HEK293T (cell line): Measurements from ENCODE around the gene PPP1R15A.
"Not testable (repeated sequence)": the region's sequence is repeated elsewhere in the genome, so short reads cannot be mapped to it uniquely, and the experiment has no call there.

Source experiments
- CTCF ChIA-PET: fragments of 350-600 bp; formaldehyde crosslinking; extraction: SDS; loops from one replicate; lab custom pipeline; 2021; ENCODE audit warnings: antibody characterized with exemption, inconsistent platforms; lab: Yijun Ruan, JAX
- POLR2A ChIA-PET: fragments of 350-600 bp; formaldehyde crosslinking; extraction: SDS; loops from one replicate; lab custom pipeline; 2020; ENCODE audit warnings: antibody characterized with exemption, inconsistent platforms; lab: Yijun Ruan, JAX
- DNase-seq: peaks from one replicate; pipeline ENCODE4 v3.0.0; 2012; ENCODE audit warnings: mixed read lengths; ENCODE audit errors: extremely low spot score
- ARNT ChIP-seq: fragments of 450-650 bp; IDR thresholded peaks from 2 replicates; pipeline ENCODE4 v1.6.1; 2017; ENCODE audit warnings: mild to moderate bottlenecking
- BHLHE40 ChIP-seq: fragments of 450-650 bp; IDR thresholded peaks from 2 replicates; pipeline ENCODE4 v1.6.1; 2016; ENCODE audit warnings: mild to moderate bottlenecking, moderate library complexity, borderline replicate concordance
- CTBP1 ChIP-seq: fragments of 450-650 bp; IDR thresholded peaks from 2 replicates; pipeline ENCODE4 v1.6.1; 2016; ENCODE audit warnings: borderline replicate concordance
- ELF4 ChIP-seq: fragments of 450-650 bp; IDR thresholded peaks from 2 replicates; pipeline ENCODE4 v1.6.1; 2017; ENCODE audit warnings: antibody characterized with exemption
- FOXA1 ChIP-seq: fragments of 450-650 bp; IDR thresholded peaks from 2 replicates; pipeline ENCODE4 v1.6.1; 2016; ENCODE audit warnings: mild to moderate bottlenecking
- FOXK2 ChIP-seq: fragments of 450-650 bp; IDR thresholded peaks from 2 replicates; pipeline ENCODE4 v1.6.1; 2016; ENCODE audit warnings: mild to moderate bottlenecking
- FOXM1 ChIP-seq: fragments of 450-650 bp; IDR thresholded peaks from 2 replicates; pipeline ENCODE4 v1.6.1; 2017; ENCODE audit warnings: mild to moderate bottlenecking, borderline replicate concordance
- HDGF ChIP-seq: fragments of 450-650 bp; IDR thresholded peaks from 2 replicates; pipeline ENCODE4 v1.6.1; 2017; ENCODE audit warnings: antibody characterized with exemption, borderline replicate concordance
- L3MBTL2 ChIP-seq: fragments of 450-650 bp; conservative IDR thresholded peaks from 2 replicates; pipeline ENCODE4 v1.6.1; 2016; ENCODE audit warnings: mild to moderate bottlenecking
- LEF1 ChIP-seq: fragments of 450-650 bp; IDR thresholded peaks from 2 replicates; pipeline ENCODE4 v1.6.1; 2017; ENCODE audit warnings: mild to moderate bottlenecking, borderline replicate concordance
- NFRKB ChIP-seq: fragments of 450-650 bp; IDR thresholded peaks from 2 replicates; pipeline ENCODE4 v1.6.1; 2016; ENCODE audit warnings: mild to moderate bottlenecking, moderate library complexity
- PKNOX1 ChIP-seq: fragments of 450-650 bp; IDR thresholded peaks from 2 replicates; pipeline ENCODE4 v1.6.1; 2016
- SP1 ChIP-seq: fragments of 450-650 bp; IDR thresholded peaks from 2 replicates; pipeline ENCODE4 v1.6.1; 2017
- SUZ12 ChIP-seq: fragments of 450-650 bp; IDR thresholded peaks from 2 replicates; pipeline ENCODE4 v1.6.1; 2016; ENCODE audit warnings: mild to moderate bottlenecking
- TARDBP ChIP-seq: fragments of 450-650 bp; IDR thresholded peaks from 2 replicates; pipeline ENCODE4 v1.6.1; 2016
- ZNF384 ChIP-seq: fragments of 450-650 bp; IDR thresholded peaks from 2 replicates; pipeline ENCODE4 v1.6.1; 2016

The PPP1R15A gene

GRCh38 chr19:48918801-48919247, 46.6 kb downstream of the PPP1R15A start:
- no peak for TF ChIP-seq SP1
- peak; percentile 92 for TF ChIP-seq SUZ12
- peak; percentile 54 for TF ChIP-seq L3MBTL2
- POLR2A ChIA-PET = interaction anchor here (0.8 to 1.1 kb wide), 4 partner anchors 14 to 47 kb away, joined by 3 to 5 read pairs (median 4); partner anchors contain the start of genes NUCB1 and PPP1R15A
- peak; percentile 76 for DNase-seq
- CTCF ChIA-PET = no interaction called here

GRCh38 chr19:48919271-48919670, 47.0 kb downstream of the PPP1R15A start:
- CTCF ChIA-PET, DNase-seq: not testable (repeated sequence)
- POLR2A ChIA-PET = interaction anchor here (0.8 to 1.1 kb wide), 4 partner anchors 14 to 47 kb away, joined by 3 to 5 read pairs (median 4); partner anchors contain the start of genes NUCB1 and PPP1R15A

- ChIA-PET CTCF (no interaction called here), POLR2A (no interaction called here)
- DNase-seq = no peak
- TF ChIP-seq SUZ12 = no peak
- TF ChIP-seq FOXK2 = no peak
- no peak for TF ChIP-seq FOXA1
- TF ChIP-seq NFRKB = no peak
- TF ChIP-seq ELF4 = no peak
- no peak for TF ChIP-seq FOXM1
- no peak for TF ChIP-seq HDGF
- TF ChIP-seq PKNOX1 = no peak
- TF ChIP-seq ARNT = no peak
- TF ChIP-seq SP1 = no peak
- no peak for TF ChIP-seq LEF1
These were observed 48.7 kb downstream of the PPP1R15A start for GRCh38 chr19:48920949-48921348.

GRCh38 chr19:48921721-48922500, 49.7 kb downstream of the PPP1R15A start:
- no peak for DNase-seq
- TF ChIP-seq ARNT (no peak), NFRKB (no peak), HDGF (no peak), TARDBP (no peak), L3MBTL2 (no peak), SUZ12 (no peak), FOXK2 (no peak), BHLHE40 (no peak), PKNOX1 (no peak), FOXA1 (no peak), FOXM1 (no peak), SP1 (no peak), ZNF384 (no peak), CTBP1 (no peak), LEF1 (no peak), ELF4 (no peak)
- CTCF ChIA-PET = no interaction called here
- POLR2A ChIA-PET = no interaction called here

- ChIA-PET CTCF (no interaction called here), POLR2A (no interaction called here)
- DNase-seq = no peak
- TF ChIP-seq FOXK2 = no peak
- TF ChIP-seq CTBP1 = no peak
- no peak for TF ChIP-seq NFRKB
- TF ChIP-seq FOXM1 = no peak
- TF ChIP-seq ZNF384 = no peak
- TF ChIP-seq BHLHE40 = no peak
- no peak for TF ChIP-seq TARDBP
- TF ChIP-seq LEF1 = no peak
- no peak for TF ChIP-seq SP1
- no peak for TF ChIP-seq PKNOX1
- no peak for TF ChIP-seq ELF4
- TF ChIP-seq FOXA1 = no peak
- no peak for TF ChIP-seq L3MBTL2
- TF ChIP-seq ARNT = no peak
- no peak for TF ChIP-seq SUZ12
- TF ChIP-seq HDGF = no peak
These were observed 50.6 kb downstream of the PPP1R15A start for GRCh38 chr19:48922548-48923490.
